T-helper 9 cell (primary cell): ENCODE results near the gene TIAM2.
A peak's percentile ranks its signal among the peaks of the same experiment; 100 is the strongest.
"Not testable (repeated sequence)": the region's sequence is repeated elsewhere in the genome, so short reads cannot be mapped to it uniquely, and the experiment has no call there.

Experiments
- DNase-seq: peaks from one replicate; pipeline ENCODE4 v3.0.0-alpha.2; 2020
- total RNA-seq, 2 donors: gene quantifications; one replicate each; lab custom pipeline; 2026; lab: John Stamatoyannopoulos, UW

Gene TIAM2
- 1.2 to 6.6 reads per million in 2 donors for total RNA-seq

DNA sequence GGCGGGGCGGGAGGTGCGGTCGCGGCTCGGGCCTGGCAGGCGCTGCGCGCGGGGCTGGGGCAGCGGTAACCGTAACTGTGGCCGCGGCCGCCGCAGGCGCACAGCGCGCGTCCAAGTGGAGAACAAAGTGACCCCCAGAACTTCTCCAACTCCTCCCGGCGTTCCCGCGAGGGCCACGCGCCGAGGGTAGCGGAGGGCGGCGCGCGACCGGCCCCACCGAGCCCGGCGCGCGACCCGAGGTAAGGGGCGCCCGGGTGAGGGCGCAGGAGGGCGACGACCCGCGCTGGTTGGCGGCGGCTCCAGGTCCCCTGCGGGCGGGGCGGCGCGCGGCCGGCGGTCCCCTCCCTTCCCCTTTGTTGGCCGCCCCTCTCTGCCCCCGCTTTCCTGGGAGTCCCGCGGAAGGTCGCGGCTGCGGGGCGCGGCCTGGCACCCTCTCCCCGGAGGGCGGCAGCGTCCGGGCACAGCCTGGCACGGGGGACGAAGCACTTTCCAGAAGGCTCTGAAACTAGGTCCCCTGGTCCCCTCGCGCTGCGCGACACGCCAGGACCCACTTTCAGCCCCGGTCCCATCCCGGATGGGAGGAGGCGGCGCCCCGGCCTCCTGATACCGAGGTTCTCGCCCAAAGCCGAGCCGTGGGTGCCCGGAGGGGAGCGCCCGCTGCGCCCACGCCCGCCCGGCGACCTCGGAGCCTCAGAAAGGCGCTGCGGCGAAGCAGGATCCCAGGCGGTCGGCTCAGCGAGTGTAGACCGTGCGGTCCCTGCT is at the start of gene TIAM2:
Gene TIAM2 (plus strand): TSS at position 62 of the 762 bp plus-strand sequence. CDS start 133,909 bp downstream, outside the sequence.
- no peak for DNase-seq

DNA sequence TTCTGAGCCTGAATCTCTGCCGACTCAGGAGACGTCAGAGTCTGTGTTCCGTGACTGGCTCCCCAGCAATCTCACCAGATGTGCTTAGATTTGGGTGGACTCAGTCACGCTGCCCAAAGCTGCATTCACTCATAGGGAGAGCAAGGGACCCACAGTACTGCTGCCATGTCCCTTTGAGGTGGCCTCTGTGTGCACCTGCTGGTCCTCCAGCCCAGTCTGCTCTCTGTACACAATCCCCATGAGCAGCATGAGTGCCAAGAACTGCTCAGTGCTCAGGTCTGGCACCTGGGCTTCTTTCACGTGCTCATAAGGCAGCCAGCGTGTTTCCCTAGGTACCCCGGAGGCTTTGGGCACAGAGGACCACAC is 44.2 kb upstream of the TIAM2 start:
- DNase-seq: no peak

DNA sequence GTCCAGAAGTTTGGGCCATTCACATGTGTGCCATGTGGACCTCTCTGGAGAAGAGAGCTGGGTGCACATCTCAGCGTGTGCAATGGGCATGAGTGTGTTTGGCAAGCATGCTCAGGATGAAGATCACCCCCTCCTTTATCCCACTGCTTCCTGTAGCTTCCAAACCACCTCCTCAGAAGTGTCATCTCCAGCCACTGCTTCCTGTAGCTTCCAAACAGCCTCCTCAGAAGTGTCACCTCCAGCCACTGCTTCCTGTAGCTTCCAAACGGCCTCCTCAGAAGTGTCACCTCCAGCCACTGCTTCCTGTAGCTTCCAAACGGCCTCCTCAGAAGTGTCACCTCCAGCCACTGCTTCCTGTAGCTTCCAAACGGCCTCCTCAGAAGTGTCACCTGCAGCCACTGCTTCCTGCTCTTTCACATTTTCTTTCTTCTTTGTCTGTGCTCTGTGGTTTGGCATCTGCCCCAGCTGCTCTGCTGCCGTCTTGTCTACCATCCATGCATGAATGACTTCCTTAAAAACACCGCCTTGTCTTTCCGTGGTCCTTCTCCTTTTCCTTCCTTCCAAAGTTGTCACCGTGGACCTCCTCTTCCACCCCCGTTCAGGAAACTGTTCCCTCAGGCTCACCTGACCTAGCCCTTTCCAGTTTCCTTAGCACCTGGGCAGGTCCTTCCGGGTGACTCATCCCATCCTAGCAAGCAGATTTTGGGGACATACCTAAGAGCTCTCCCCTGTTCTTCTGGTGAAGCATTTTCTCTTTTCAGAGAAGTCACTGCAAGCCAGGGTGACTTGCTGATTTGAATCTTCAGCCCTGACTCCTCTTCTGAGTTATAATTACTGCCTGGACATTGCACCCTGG is 43.5 kb upstream of the TIAM2 start:
- peak; percentile 6 for DNase-seq

DNA sequence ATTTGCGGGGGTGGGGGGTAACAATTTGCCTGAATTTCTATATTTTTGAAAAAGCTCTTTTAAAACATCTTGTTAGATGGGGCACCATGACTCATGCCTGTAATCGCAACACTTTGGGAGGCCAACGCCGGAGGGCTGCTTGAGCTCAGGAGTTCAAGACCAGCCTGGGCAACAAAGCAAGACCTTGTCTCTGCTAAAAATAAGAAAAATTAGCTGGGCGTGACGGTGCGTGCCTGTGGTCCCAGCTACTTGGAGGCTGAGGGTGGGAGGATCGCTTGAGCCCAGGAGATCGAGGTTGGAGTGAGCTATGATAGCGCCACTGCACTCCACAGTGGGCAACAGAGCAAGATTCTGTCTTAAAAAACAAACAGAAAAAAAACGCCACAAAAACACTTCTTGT is 41.5 kb upstream of the TIAM2 start:
- DNase-seq: no peak

DNA sequence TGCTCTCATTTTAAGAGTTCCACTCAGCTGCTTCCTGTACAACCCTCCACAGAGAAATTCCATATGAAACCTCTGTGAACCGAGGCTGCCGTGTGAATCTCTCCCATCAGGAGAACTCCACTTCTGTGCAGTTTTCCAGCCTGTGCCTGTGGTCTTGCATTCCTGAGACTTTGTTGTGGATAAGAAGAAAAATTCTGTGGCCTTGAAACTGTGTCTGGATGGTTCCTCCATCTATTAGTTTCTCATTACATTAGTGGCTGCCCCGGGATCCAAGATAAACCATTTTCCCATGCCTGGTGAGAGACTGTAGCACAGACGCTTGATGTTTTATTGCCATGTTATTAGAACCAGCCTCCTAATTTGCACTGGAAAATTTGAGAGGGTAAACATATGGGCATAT is 40.8 kb upstream of the TIAM2 start:
- no peak for DNase-seq

DNA sequence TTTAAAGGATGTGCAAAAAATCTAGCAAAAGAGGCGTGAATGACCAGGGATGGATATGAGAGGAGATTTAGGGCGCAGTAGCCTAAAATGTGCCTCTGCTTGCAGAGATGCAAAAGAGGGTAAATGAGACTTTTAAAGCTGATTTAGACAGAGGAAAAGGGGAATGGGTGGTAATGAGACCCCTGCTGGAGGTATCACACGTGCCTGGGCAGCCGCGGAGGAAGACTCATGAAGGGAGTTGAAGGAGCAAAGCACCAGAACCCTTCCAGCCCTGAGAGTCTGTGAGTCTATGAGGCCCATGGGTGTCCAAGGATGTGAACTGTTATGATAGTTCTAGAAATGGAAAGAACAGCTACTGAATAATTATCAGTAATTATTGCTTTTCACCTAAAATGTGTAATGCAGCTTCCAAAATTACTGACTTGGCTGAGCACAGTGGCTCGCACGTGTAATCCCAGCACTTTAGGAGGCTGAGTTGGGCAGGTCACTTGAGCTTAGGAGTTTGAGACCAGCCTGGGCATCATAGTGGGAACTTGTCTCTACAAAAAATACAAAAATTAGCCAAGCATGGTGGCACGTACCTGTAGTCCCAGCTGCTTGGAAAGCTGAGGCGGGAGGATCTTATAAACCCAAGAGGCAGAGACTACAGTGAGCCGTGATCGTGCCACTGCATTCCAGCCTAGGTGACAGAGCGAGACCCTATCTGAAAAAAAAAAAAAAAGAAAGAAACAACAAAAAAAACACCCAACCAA is 38.2 kb upstream of the TIAM2 start:
- no peak for DNase-seq

DNA sequence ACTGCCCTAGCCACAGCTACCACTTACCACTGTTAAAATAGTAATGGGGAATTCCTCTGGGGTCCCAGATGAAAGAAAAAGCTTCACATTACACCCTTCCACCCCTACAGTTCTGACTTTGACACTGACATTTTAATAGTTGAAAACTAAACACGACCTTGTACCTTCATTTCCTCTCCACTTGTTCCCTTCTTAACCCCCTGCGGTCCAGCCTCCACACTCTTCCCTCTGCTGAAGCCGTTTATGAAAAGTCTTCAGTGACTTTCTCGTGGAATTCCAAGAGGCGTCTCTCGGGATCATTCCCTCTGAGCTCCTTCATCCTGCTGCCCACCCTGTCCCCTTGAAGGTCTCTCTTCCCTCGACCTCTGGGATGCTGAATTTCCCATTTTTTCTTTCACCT is 36.6 kb upstream of the TIAM2 start:
- no peak for DNase-seq

DNA sequence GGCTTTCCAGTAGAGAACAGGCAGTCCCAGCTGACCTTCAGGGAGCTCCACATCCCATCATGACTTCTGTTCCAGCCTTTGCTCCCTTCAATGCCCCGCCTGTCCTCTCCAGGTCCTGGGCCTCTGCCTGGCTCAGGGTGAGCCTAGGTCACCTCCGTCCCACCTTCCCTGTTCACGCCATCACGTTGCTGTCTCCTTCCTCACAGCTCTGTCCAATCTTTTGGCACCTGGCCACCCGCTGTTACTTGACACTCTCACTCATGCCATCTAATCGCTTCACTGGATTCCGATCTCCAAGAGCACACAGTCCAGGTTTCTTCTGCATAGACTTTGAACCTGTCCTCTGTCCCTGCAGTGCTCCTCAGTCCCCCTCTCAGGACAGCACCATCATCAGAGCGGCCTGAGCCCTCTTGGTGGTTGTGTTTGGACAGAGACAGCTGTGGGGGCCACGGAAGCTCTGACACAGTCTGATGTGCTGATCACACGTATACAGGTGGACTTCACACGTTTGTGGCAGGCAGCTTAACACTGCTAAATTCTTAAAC is 34.7 kb upstream of the TIAM2 start:
- no peak for DNase-seq

DNA sequence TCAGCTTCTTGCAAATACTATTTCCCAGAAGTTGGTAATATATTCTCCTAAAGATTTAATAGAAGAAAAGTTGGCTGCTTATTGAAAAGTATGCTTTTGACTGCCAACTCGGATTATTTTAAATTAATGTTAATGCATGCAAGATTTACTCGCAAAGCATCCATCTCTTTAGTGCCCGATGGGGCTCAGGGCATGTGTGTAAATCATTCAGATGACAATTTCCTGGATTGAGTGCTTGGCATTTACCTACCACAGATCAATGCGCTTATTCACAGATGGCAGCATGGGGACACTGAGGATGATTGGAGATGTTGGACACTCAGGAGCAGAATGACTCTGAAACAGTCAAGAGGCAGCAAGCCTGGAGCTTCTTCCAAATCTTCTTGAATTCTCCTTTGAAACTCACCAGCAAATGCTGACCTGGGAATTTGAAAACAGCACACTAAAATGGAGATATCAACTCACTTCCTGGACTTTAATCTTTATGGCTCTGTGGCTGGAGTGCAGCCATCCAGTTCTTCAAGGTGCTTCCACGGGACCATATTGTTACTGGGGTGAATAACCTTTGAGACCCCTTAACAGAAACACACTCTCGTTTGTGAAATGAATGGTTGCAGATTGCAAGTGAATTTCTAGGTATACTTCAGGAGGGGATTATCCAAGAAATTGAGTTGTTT is 34.1 kb upstream of the TIAM2 start:
- no peak for DNase-seq

DNA sequence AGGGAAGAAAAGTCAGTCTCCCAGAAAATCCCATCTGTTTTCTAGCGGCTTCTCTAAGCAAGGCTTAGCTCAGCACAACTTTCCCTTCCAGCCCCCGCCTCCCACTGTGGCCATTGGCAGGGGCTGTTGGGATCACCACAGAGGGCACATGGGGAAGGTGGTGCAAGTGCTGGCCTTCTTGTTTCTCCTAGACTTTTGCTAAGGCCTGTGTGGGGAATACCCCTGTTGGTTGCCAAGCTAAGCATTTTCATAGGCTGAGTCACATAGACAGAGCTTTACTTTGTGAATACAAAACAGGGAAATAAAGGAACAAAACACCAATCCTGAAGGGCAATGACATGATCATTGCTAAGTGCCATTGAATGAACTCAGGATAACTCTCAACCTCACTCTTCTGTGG is 32.4 kb upstream of the TIAM2 start:
- DNase-seq: no peak

DNA sequence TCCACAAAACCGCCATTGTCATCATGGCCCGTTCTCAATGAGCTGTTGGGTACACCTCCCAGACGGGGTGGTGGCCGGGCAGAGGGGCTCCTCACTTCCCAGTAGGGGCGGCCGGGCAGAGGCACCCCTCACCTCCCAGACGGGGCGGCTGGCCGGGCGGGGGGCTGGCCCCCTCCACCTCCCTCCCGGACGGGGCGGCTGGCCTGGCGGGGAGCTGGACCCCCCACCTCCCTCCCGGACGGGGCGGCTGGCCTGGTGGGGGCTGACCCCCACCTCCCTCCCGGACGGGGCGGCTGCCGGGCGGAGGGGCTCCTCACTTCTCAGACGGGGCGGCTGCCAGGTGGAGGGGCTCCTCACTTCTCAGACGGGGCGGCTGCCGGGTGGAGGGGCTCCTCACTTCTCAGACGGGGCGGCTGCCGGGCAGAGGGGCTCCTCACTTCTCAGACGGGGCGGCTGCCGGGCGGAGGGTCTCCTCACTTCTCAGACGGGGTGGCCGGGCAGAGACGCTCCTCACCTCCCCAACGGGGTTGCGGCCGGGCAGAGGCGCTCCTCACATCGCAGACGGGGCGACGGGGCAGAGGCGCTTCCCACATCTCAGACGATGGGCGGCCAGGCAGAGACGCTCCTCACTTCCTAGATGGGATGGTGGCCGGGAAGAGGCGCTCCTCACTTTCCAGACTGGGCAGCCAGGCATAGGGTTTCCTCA is 28.9 kb upstream of the TIAM2 start:
- not testable (repeated sequence) for DNase-seq

DNA sequence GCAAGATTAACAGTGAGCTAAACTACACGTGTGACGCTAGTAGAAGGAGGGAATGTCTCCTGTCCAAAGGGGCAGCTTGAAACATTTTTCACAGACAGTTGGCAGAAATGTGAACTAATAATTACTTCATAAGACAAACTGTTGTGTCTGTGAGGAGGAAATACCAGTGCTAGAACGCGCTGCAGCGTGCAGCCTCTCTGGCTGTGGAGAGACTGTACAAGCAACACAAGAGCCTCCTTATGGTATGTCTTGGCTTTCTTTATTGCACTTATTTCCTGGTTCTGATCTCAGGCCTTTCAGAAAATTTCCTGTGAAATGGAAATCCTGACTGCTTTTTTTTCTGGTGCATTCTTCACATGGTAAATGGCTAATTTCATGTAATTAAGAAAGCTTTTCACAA is 25.3 kb upstream of the TIAM2 start:
- no peak for DNase-seq

DNA sequence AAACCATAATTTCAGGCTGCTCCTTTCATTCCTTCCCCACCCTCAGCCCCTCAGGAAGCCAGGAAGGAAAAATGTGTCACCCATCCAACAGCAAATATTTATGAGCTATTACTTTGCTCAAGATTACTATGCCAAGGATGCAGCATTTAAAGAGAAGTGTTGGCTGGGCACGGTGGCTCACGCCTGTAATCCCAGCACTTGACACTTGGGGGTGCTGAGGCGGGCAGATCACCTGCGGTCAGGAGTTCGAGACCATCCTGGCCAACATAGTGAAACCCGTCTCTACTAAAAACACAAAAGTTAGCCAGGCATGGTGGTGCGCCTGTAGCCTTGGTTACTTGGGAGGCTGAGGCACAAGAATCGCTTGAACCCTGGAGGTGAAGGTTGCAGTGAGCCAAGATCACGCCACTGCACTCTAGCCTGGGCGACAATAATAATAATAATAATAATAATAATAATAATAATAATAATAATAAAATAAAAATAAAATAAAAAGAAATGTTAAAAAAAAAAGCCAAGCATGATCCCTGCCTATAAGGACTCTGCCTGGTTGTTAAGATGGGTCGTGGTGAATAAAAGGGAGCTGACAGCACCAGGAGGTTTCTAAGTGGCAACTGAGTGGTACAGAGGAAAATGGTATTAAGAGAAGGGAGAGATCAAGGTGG is 20.5 kb upstream of the TIAM2 start:
- DNase-seq: no peak

DNA sequence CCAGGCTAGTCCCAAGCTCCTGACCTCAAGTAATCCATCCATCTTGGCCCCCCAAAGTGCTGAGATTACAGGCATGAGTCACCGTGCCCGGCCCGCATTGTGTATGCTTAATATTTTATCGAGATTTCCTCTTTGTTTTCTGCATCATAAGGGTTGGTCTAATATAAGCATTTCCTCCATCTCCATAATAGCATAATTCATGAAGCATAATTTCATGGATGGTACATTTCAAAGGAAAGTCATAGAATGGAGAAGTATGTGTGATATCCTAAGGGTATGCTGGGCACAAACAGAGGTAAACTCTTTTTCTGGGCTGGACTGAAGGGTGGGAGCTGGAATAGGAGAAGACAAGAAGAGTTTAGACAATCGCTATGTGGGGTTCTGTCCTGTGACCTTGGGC is 17.5 kb upstream of the TIAM2 start:
- no peak for DNase-seq

DNA sequence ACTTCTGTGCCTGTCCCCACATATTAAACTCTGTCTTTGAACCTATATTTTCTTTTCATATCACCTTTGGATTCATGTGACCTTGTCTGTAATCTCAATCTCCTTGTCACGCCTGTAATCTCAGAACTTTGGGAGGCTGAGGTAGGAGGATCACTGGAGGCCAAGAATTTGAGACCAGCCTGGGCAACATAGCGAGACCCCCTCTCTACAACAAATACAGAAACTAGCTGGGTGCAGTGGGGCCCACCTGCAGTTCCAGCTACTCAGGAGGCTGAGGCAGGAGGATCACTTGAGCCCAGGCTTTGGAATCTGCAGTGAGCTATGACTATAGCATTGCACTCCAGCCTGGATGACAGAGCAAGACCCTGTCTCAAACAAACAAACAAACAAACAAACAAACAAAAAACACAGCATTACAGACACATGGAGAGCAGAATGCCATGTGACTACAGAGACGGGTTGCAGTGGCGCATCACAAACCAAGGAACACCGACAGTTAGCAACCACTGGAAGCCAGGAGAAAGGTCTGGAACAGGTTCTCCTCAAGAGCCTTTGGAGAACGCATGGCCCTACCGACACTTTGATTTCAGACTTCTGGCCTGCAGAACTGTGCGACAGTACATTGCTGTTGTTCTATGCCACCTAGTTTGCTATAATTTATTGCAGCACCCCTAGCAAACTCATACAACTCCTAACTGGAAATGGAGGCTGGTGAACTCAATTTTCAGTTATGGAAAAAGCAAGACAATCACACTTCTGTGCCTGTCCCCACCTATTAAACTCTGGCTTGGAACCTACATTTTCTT is 14.6 kb upstream of the TIAM2 start:
- no peak for DNase-seq

DNA sequence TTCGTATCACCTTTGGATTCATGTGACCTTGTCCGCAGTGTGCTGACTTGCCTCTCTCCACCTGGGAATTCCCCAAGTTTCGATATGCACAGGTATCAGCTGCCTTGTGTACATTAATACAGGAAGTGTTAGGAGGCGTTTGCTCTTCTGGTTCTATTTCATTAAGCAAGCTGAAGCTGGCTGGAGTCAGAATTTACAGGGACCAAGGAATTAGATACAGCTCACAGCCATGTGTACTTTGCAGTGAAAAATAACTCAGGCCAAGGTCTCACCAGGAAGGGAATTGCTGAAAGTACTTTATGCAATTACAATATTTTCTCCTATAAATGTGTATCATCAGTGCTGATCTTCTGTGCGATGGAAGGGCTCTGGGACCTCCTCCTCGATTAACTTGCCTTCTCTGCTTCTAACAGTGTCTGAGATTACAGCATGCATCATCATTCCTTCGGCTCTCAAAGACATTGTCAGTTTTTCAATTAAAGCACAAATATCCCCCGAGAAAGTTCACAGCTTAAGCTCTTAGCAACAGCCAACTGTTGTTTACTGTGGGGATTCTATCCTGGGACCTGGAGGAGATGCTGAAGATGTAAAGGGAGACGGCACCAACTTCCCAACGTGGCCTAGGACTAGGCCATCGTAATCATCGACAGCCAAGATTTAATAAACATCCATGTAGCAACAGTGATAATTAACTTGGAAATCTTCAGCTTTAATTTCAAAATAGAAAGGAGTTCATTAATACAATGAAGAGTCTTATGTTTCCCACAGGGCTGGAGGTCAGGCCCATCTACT is 13.8 kb upstream of the TIAM2 start:
- no peak for DNase-seq

DNA sequence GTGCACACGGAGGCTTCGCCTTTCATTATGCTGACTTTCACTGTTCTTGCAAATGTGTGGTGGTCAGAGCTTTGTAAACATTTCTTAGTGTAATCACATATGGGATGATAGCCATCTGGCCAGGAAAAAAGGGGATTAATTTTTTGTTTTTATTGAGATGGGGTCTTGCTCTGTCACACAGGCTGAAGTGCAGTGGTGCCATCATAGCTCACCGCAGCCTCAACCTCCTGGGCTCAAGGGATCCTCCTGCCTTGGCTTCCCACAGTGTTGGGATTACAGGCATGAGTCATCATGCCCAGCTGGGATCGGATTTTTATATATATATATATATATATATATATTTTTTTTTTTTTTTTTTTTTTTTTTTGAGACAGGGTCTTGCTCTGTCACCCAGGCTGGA is 11.0 kb upstream of the TIAM2 start:
- DNase-seq: no peak

DNA sequence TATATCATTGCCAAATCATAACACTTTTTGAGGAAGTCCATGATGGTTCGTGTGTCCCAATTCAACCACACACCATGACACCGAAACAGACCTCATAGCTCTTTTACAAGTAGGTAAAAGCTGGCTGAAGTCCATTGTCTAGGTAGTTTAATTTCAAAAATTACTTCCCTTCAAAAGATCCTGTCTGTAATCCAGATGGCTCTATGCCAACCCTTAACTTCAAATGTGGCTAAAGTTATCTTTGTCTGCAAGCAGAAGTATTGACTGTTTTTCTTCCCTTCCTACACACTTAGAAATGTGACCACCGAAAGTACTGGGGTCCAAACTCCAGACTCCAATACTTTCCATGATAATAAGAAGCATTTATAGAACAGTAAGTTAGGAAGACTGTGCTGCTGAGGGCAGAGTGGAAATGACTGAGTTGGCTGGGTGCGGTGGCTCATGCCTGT is 8.3 kb upstream of the TIAM2 start:
- DNase-seq: no peak

DNA sequence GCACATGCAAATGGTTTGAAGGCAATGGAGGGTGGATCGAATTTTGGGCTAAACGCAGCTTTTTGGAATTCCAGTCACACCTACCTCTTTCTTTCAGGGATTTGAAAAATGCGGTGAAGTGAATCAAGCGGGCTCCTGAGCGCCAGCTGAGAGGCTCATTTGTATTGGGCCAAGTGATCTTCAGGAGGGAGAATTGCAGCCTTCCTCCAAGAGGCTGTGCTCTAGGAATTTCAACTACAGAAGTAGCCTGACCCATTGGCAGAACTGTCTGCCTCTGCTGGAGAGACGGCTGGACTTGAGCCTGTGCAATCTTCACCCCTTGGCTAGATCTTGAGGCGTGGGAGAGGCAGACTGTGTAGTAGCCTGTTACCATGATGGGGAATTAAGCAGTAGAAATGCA is 5.7 kb upstream of the TIAM2 start:
- no peak for DNase-seq
